ENCODE data around the gene ITGAD.

GRCh38 chr16:31420037-31420436, 26.9 kb downstream of the ITGAD start:
- TF ChIP-seq CTCF (IDR thresholded peaks at IDR 0.05) (no peak), POLR2A (IDR thresholded peaks at IDR 0.05) (no peak)
